ENCODE data around the gene BTD.

GRCh38 chr3:15623535-15624440 is 22.2 kb downstream of the BTD start:
- no peak for TF ChIP-seq CTCF (conservative IDR thresholded peaks at IDR 0.05 in 1 of 2, IDR thresholded peaks at IDR 0.05 in 1 of 2; ENCODE audit: low read depth in 1 of 2, low read length in 2 of 2)
- no peak for TF ChIP-seq EZH2 (IDR thresholded peaks at IDR 0.05; ENCODE audit: low read length, missing control alignments)
